ENCODE measurements around the gene PPP1R12A. TPM values are rescaled to one million over a fixed set of nuclear protein-coding genes. Genes with fewer than 3 reads are reported as not detected.

PPP1R12A gene
- polyA plus RNA-seq, 1 experiment: 107 TPM

GRCh38 chr12:79911889-79912656 lies 22.8 kb downstream of the PPP1R12A start:
- Histone ChIP-seq H3K9me3 (ENCODE audit: control insufficient read depth, insufficient read depth, low read length) (no peaks in the 10 kb centered on the region), H3K27ac (ENCODE audit: low read depth, low read length) (no peak overlapping the region), H3K4me3 (ENCODE audit: low read depth, low read length) (no peak overlapping the region), H3K27me3 (ENCODE audit: control insufficient read depth, insufficient read depth, low read length) (no peaks in the 10 kb centered on the region)
- ChIA-PET CTCF (interaction anchor here (0.6 to 1.1 kb wide), 4 partner anchors 17 to 187 kb away, joined by 3 read pairs; partner anchors contain the start of gene OTOGL), POLR2A (no interaction called here)
- TF ChIP-seq CTCF (IDR thresholded peaks at IDR 0.05; ENCODE audit: low read depth, low read length): no peak
- no peak for DNase-seq (ENCODE audit: low read depth, low spot score)

GRCh38 chr12:79908366-79908765 lies 26.5 kb downstream of the PPP1R12A start:
- Histone ChIP-seq H3K9me3 (ENCODE audit: control insufficient read depth, insufficient read depth, low read length) (no peaks in the 10 kb centered on the region), H3K27ac (ENCODE audit: low read depth, low read length) (no peak overlapping the region), H3K4me3 (ENCODE audit: low read depth, low read length) (no peak overlapping the region), H3K27me3 (ENCODE audit: control insufficient read depth, insufficient read depth, low read length) (no peaks in the 10 kb centered on the region)
- ChIA-PET POLR2A (no interaction called here), CTCF (no interaction called here)
- TF ChIP-seq CTCF (IDR thresholded peaks at IDR 0.05; ENCODE audit: low read depth, low read length): no peak
- DNase-seq (ENCODE audit: low read depth, low spot score): no peak

GRCh38 chr12:79901506-79901905 lies 33.4 kb downstream of the PPP1R12A start:
- Histone ChIP-seq H3K9me3 (ENCODE audit: control insufficient read depth, insufficient read depth, low read length) (no peaks in the 10 kb centered on the region), H3K27ac (ENCODE audit: low read depth, low read length) (no peak overlapping the region), H3K4me3 (ENCODE audit: low read depth, low read length) (no peak overlapping the region), H3K27me3 (ENCODE audit: control insufficient read depth, insufficient read depth, low read length) (no peaks in the 10 kb centered on the region)
- no peak for TF ChIP-seq CTCF (IDR thresholded peaks at IDR 0.05; ENCODE audit: low read depth, low read length)
- POLR2A ChIA-PET: no interaction called here
- DNase-seq (ENCODE audit: low read depth, low spot score): no peak
- CTCF ChIA-PET: interaction anchor here (1.6 kb wide), 1 partner anchor 287 kb away, joined by 3 read pairs; no protein-coding TSS in a partner anchor

GRCh38 chr12:79900951-79901350 lies 33.9 kb downstream of the PPP1R12A start:
- Histone ChIP-seq H3K27ac (ENCODE audit: low read depth, low read length) (no peak overlapping the region), H3K4me3 (ENCODE audit: low read depth, low read length) (no peak overlapping the region), H3K27me3 (ENCODE audit: control insufficient read depth, insufficient read depth, low read length) (no peaks in the 10 kb centered on the region), H3K9me3 (ENCODE audit: control insufficient read depth, insufficient read depth, low read length) (no peaks in the 10 kb centered on the region)
- POLR2A ChIA-PET: no interaction called here
- TF ChIP-seq CTCF (IDR thresholded peaks at IDR 0.05; ENCODE audit: low read depth, low read length): no peak
- no peak for DNase-seq (ENCODE audit: low read depth, low spot score)
- CTCF ChIA-PET: interaction anchor here (1.6 kb wide), 1 partner anchor 287 kb away, joined by 3 read pairs; no protein-coding TSS in a partner anchor

GRCh38 chr12:79900199-79900598 lies 34.7 kb downstream of the PPP1R12A start:
- H3K4me3 ChIP-seq (ENCODE audit: low read depth, low read length): no peak overlapping the region
- ChIA-PET POLR2A (no interaction called here), CTCF (interaction anchor here (1.6 kb wide), 1 partner anchor 288 kb away, joined by 3 read pairs; no protein-coding TSS in a partner anchor)
- DNase-seq (ENCODE audit: low read depth, low spot score): no peak
- H3K27ac ChIP-seq (ENCODE audit: low read depth, low read length): no peak overlapping the region
- no peaks in the 10 kb centered on the region for H3K27me3 ChIP-seq (ENCODE audit: control insufficient read depth, insufficient read depth, low read length)
- H3K9me3 ChIP-seq (ENCODE audit: control insufficient read depth, insufficient read depth, low read length): no peaks in the 10 kb centered on the region
- TF ChIP-seq CTCF (IDR thresholded peaks at IDR 0.05; ENCODE audit: low read depth, low read length): no peak

All from AG04450 (cell line).